Coronary artery (tissue), 2 donors: ENCODE data around the gene SSBP3.
A peak's percentile ranks its signal among the peaks of the same experiment; 100 is the strongest.

Experiments used
- DNase-seq: peaks from one replicate; pipeline ENCODE4 v3.0.0-alpha.2; 2017; ENCODE audit warnings: low spot score
- H3K27ac ChIP-seq, 2 donors: fragments of 200-600 bp; sonication (generic); one replicate each; pipeline ENCODE4 v1.5.1; 2016 to 2019
- H3K4me3 ChIP-seq: fragments of 200-600 bp; sonication (generic); 2 replicates; pipeline ENCODE4 v1.5.1; 2016; ENCODE audit warnings: mild to moderate bottlenecking, moderate library complexity
- TF ChIP-seq, protein P1 (sequence below): fragments of 200-600 bp; sonication (generic); IDR thresholded peaks from one replicate; pipeline ENCODE4 v1.5.1; 2019; ENCODE audit warnings: antibody characterized with exemption

SSBP3 gene

DNA sequence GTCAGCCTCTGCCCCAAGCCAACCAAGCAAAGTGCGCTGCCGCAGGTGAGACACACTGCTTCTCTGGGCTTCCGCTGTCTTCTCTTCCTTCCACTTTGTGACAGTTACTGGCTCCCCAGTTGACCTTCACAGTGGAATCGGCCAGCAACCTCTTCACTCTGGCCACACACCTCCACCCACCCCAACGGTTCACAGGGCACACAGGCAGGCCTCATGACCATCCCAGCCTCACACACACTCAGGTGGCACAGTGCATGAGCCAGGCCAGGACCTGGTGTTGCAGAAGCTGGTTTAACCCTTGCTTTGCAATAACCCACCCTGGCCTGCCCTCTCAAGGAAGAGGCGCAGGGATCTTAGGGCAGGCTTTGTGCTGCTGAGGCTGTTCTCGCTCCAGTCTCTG lies 69.2 kb downstream of the SSBP3 start:
- no peak for DNase-seq
- TF ChIP-seq, protein P1, sequence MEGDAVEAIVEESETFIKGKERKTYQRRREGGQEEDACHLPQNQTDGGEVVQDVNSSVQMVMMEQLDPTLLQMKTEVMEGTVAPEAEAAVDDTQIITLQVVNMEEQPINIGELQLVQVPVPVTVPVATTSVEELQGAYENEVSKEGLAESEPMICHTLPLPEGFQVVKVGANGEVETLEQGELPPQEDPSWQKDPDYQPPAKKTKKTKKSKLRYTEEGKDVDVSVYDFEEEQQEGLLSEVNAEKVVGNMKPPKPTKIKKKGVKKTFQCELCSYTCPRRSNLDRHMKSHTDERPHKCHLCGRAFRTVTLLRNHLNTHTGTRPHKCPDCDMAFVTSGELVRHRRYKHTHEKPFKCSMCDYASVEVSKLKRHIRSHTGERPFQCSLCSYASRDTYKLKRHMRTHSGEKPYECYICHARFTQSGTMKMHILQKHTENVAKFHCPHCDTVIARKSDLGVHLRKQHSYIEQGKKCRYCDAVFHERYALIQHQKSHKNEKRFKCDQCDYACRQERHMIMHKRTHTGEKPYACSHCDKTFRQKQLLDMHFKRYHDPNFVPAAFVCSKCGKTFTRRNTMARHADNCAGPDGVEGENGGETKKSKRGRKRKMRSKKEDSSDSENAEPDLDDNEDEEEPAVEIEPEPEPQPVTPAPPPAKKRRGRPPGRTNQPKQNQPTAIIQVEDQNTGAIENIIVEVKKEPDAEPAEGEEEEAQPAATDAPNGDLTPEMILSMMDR, result no peak
- H3K27ac ChIP-seq, result peak overlapping the region in 1 of 2 donors; percentile 83

DNA sequence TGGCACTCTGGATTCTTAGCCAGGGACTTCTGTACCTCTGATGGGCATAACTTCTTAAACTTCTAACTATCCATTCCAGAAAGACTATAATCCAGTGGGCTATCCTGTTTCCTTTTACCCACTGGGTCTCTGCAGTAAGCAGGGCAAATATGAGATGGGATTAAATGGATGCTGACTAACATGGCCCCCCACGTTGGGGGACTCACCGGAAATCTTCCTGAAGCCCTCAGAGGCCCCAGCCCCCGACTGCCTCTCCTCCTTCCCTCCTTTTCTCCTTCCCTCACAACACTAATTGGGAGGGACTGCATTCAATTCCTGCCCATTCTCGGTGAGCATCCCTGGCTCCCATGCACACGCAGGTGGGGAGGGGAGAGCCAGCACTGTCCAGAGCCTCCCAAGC lies 70.1 kb downstream of the SSBP3 start:
- peak overlapping the region; percentile 80 to 83 for H3K27ac ChIP-seq
- DNase-seq, result no peak
- TF ChIP-seq, protein P1, result no peak
- no peak overlapping the region for H3K4me3 ChIP-seq

More for the DNA sequence above, 69.2 kb downstream of the SSBP3 start:
- H3K4me3 ChIP-seq, result no peak overlapping the region

DNA sequence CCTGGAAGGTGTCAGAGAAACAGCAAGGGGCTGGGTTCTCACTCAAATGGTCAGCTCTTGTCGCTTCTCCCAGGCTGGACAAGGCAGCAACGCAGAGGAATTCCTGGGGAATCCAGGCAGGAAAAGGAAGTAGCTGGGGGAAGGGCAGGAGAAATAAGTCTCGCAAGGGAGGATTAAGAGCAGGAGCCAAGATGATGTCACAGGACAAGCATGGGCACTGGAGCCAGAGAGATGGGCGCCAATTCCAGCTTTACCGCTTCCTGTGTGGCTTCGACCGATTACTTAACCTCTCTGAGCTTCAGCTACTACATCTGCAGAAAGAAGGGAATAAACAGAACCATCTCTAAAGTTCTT lies 70.5 kb downstream of the SSBP3 start:
- DNase-seq, result peak; percentile 85
- Histone ChIP-seq H3K27ac (peak overlapping the region; percentile 80 to 83), H3K4me3 (peak overlapping the region; percentile 57)
- TF ChIP-seq, protein P1, result no peak

DNA sequence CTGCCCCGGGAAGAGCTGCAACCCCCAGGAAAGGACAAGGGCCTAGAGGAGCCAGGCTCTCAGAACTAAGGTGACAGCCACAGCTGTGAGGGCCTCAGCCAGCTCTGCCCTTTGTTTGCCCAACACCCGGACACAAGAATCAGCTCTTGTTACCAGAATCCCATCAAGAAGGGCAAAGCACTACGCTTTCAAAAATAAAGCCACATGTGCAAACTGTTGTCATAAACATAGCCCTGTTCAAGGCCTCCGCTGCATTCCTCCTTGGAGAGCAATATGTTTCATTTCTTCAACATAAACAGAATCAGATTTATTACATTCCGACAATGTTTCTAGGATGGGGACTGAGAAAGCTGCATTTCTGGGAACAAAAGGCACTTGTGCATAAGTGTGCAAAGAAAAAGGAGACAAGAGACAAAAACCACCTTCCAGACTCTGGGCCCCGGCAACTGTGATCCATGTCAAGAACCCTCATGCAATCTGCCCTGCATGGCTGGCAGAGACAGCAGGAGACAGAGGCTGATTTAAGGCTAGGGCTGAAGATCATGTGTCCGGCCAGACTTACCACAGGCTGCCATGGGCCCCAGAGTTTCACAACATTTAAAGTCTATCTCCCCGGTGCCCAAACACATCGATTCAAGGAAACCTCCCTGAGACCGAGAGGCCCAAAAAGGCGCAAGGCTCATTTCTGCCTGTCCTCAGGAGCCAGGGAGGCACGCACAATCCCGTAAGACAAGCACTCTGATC lies 71.0 kb downstream of the SSBP3 start:
- Histone ChIP-seq H3K27ac (peak overlapping the region; percentile 80 to 83), H3K4me3 (peak overlapping the region; percentile 57)
- DNase-seq, result peak; percentile 79
- TF ChIP-seq, protein P1, result no peak

DNA sequence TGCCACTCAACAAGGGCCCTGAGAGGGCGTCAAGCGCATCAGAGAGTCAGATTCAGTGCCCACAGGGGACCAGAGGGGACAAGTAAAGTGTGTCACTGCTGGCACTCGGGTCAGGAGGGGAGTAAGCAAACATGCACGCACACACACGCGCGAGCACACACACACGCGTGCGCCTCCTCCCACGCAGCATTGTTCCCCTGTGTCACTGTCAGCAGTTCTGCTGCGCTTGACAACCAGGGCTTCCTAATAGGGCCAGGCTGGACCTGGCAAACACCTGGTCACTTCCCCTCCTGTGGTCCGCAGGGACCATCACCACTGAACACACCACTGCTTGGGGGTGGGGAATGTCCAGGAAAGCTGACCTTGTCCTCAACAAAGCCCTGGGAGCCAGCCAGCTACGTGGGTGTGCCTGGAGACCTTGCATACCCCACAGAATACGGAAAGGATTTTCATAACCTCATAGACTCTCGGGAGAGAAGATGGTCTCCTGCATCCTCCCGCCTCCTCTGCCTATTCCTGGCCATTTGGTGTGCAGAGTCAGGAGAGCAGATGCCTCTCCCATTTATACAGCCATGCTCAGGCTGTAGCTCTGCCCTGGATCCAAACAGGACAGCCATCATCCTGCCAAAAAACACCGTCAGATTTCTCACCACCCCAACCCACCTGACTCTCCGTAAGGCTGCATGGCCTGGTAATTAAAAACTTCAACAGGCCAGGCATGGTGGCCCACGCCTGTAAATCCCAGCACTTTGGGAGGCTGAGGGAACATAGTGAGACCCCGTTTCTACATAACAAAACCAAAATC lies 73.2 kb downstream of the SSBP3 start:
- Histone ChIP-seq H3K4me3 (peak overlapping the region; percentile 25), H3K27ac (peak overlapping the region; percentile 27 to 45)
- TF ChIP-seq, protein P1, result no peak
- no peak for DNase-seq

DNA sequence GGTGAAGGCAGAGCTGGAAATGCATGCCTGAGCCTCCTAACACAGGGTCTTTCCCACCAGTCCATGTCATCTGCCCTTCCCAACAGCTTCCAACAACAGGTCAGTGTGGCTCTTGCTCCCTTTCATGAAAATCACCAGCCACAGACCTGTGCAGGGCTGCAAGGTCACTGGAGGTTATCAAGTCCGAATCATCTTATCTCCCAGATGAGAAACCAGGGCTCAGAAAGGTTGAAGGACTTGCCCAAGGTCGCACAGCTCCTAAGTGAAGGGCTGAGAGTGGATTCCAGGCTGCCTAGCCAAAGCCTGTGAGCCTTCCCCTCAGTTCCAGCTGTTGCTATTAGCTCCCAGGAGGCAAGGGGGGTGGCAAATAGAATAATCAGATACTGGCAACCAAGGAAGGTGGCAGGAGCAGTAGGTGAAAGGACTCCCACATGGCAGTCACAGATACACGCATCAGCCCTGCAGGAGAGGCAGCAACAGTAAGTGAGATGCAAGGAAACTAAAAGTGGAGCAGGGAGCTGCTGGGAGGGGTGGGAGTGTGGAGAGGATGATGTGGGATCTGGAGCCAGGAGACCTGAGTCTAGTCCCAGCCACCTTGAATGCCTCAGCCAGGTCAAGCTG lies 74.2 kb downstream of the SSBP3 start:
- no peak for DNase-seq
- TF ChIP-seq, protein P1, result no peak
- H3K27ac ChIP-seq, result peak overlapping the region in 1 of 2 donors; percentile 45

More for the DNA sequence above, 74.2 kb downstream of the SSBP3 start:
- no peak overlapping the region for H3K4me3 ChIP-seq
